SK-N-SH treated with all-trans-retinoic acid at 6 μM for 48 hours (cell line): ENCODE measurements around the gene LDLRAP1.

Experiments
- ARNTL ChIP-seq: fragments of 450-650 bp; formaldehyde crosslinking; IDR thresholded peaks from 2 replicates; pipeline ENCODE4 v1.5.0; 2020; ENCODE audit warnings: low read depth, mild to moderate bottlenecking, moderate library complexity, borderline replicate concordance
- BACH2 ChIP-seq: fragments of 250-450 bp; sonication (Bioruptor Pico); IDR thresholded peaks from 2 replicates; pipeline ENCODE4 v1.9.0; 2021; ENCODE audit warnings: mild to moderate bottlenecking, borderline replicate concordance
- ESRRG ChIP-seq: fragments of 250-450 bp; sonication (Bioruptor Pico); IDR thresholded peaks from 2 replicates; pipeline ENCODE4 v1.6.1; 2021; ENCODE audit warnings: mild to moderate bottlenecking
- ISL1 ChIP-seq: fragments of 250-450 bp; sonication (Bioruptor Pico); IDR thresholded peaks from 2 replicates; pipeline ENCODE4 v2.1.2; 2022; ENCODE audit warnings: mild to moderate bottlenecking, moderate library complexity
- PATZ1 ChIP-seq: fragments of 250-450 bp; sonication (Bioruptor Pico); IDR thresholded peaks from 2 replicates; pipeline ENCODE4 v1.8.0; 2020; ENCODE audit warnings: mild to moderate bottlenecking, moderate library complexity, borderline replicate concordance
- POU6F1 ChIP-seq: fragments of 250-450 bp; sonication (Bioruptor Pico); IDR thresholded peaks from 2 replicates; pipeline ENCODE4 v1.8.0; 2021; ENCODE audit warnings: low read depth, mild to moderate bottlenecking, moderate library complexity, borderline replicate concordance
- RARB ChIP-seq: fragments of 250-450 bp; sonication (Bioruptor Pico); IDR thresholded peaks from 2 replicates; pipeline ENCODE4 v1.8.0; 2021; ENCODE audit warnings: mild to moderate bottlenecking, moderate library complexity
- TOX ChIP-seq: fragments of 250-450 bp; sonication (Bioruptor Pico); IDR thresholded peaks from 2 replicates; pipeline ENCODE4 v1.8.0; 2021; ENCODE audit warnings: mild to moderate bottlenecking, moderate library complexity, borderline replicate concordance
- ZFP30 ChIP-seq: fragments of 450-650 bp; formaldehyde crosslinking; IDR thresholded peaks from 2 replicates; pipeline ENCODE4 v1.5.0; 2022; ENCODE audit warnings: mild to moderate bottlenecking, moderate library complexity
- ZNF8 ChIP-seq: fragments of 450-650 bp; formaldehyde crosslinking; IDR thresholded peaks from 2 replicates; pipeline ENCODE4 v1.5.0; 2020; ENCODE audit warnings: mild to moderate bottlenecking, moderate library complexity

GRCh38 chr1:25543005-25543424, 391 bp upstream of the LDLRAP1 start:
- TF ChIP-seq RARB (CRISPR knock-in tag) (no peak), PATZ1 (no peak), ZNF8 (CRISPR knock-in tag) (no peak), ESRRG (CRISPR knock-in tag) (no peak), POU6F1 (no peak), ARNTL (CRISPR knock-in tag) (no peak), TOX (no peak), ISL1 (no peak), ZFP30 (CRISPR knock-in tag) (no peak), BACH2 (CRISPR knock-in tag) (no peak)
